OCI-LY7 (cell line): ENCODE results near the gene ARHGAP19. TPM values are rescaled to one million over a fixed set of nuclear protein-coding genes. Genes with fewer than 3 reads are reported as not detected.

Experiments
- BruUV-seq: library from RNA; stranded (reverse); fragments of 400-500 nt; replicated peaks from 2 replicates; lab custom pipeline; 2021; lab: Mats Ljungman, UMichigan
- CTCF ChIA-PET: fragments of 300-600 bp; sonication (Branson Sonifier 250); formaldehyde crosslinking; loops from one replicate; lab custom pipeline; 2022; ENCODE audit warnings: antibody characterized with exemption; ENCODE audit not compliant: unreplicated experiment; lab: Charles Lee
- POLR2A ChIA-PET: fragments of 300-600 bp; sonication (Branson Sonifier 250); formaldehyde crosslinking; loops from one replicate; lab custom pipeline; 2022; ENCODE audit warnings: antibody characterized with exemption; lab: Charles Lee
- DNase-seq: peaks from one replicate; pipeline ENCODE4 v3.0.0-alpha.2; 2015; ENCODE audit warnings: low spot score
- H2AFZ ChIP-seq: fragments of 200-600 bp; sonication (generic), shearing (Covaris generic); 2 replicates; pipeline ENCODE4 v1.6.1; 2014; ENCODE audit warnings: mild to moderate bottlenecking, antibody characterized with exemption, low read length, moderate library complexity
- H3K27ac ChIP-seq: fragments of 200-600 bp; sonication (generic); 2 replicates; pipeline ENCODE4 v1.5.1; 2014; ENCODE audit warnings: mixed run types, low read depth, mild to moderate bottlenecking, moderate library complexity, low read length, inconsistent platforms; ENCODE audit not compliant: poor library complexity, severe bottlenecking
- H3K36me3 ChIP-seq: fragments of 200-600 bp; sonication (generic); 2 replicates; pipeline ENCODE4 v1.6.1; 2014; ENCODE audit warnings: mild to moderate bottlenecking, antibody characterized with exemption, low read length, moderate library complexity, mixed read lengths; ENCODE audit not compliant: insufficient read depth
- H3K4me1 ChIP-seq: fragments of 200-600 bp; sonication (generic); 2 replicates; pipeline ENCODE4 v1.5.1; 2014; ENCODE audit warnings: mild to moderate bottlenecking, low read length; ENCODE audit not compliant: insufficient read depth, poor library complexity, severe bottlenecking
- H3K4me2 ChIP-seq: fragments of 200-600 bp; sonication (generic); 2 replicates; pipeline ENCODE4 v1.6.1; 2014; ENCODE audit warnings: mild to moderate bottlenecking, low read length
- H3K4me3 ChIP-seq: fragments of 200-600 bp; sonication (generic); 2 replicates; pipeline ENCODE4 v1.5.1; 2014; ENCODE audit warnings: mild to moderate bottlenecking, low read depth, low read length; ENCODE audit not compliant: poor library complexity, severe bottlenecking
- H3K79me2 ChIP-seq: fragments of 200-600 bp; sonication (generic); 2 replicates; pipeline ENCODE4 v1.6.1; 2016; ENCODE audit warnings: low read depth, mild to moderate bottlenecking, low read length, moderate library complexity, mixed read lengths; ENCODE audit not compliant: insufficient read depth
- H3K9me2 ChIP-seq: fragments of 200-600 bp; sonication (generic); 2 replicates; pipeline ENCODE4 v1.6.1; 2016; ENCODE audit warnings: mild to moderate bottlenecking, low read length, mixed read lengths; ENCODE audit not compliant: insufficient read depth
- H3K9me3 ChIP-seq: fragments of 200-600 bp; sonication (generic); 2 replicates; pipeline ENCODE4 v1.6.1; 2014; ENCODE audit warnings: mild to moderate bottlenecking, mixed run types, low read length, mixed read lengths
- H4K20me1 ChIP-seq: fragments of 200-600 bp; sonication (generic); 2 replicates; pipeline ENCODE4 v1.6.1; 2014; ENCODE audit warnings: mild to moderate bottlenecking, antibody characterized with exemption, low read length, moderate library complexity, mixed read lengths; ENCODE audit not compliant: insufficient read depth
- EZH2phosphoT487 ChIP-seq: fragments of 200-600 bp; sonication (generic); IDR thresholded peaks from 2 replicates; pipeline ENCODE4 v1.6.1; 2018; ENCODE audit warnings: low read depth, borderline replicate concordance, mild to moderate bottlenecking, mixed run types, antibody characterized with exemption, low read length, moderate library complexity, mixed read lengths
- intact Hi-C: fragments of 100-400 bp; cut with micrococcal nuclease; formaldehyde crosslinking; loops from one replicate; pipeline ENCODE4 v1.10.0; 2022; ENCODE audit not compliant: unreplicated experiment
- total RNA-seq, 2 experiments: library from RNA; depleted of rRNA in 1 of 2; stranded (reverse); fragments of >200 nt in 1 of 2; shearing (Covaris generic) in 1 of 2; gene quantifications; 2 replicates each; pipeline ENCODE4 v1.2.3, GENCODE V29; 2014 to 2022
- TF ChIP-seq, protein P1 (sequence below): fragments of 200-600 bp; sonication (generic); conservative IDR thresholded peaks from 2 replicates; pipeline ENCODE4 v1.5.1; 2014; ENCODE audit warnings: mild to moderate bottlenecking, antibody characterized with exemption, low read length, moderate library complexity, mixed read lengths

Gene ARHGAP19
- total RNA-seq, 2 experiments from 2014 or later = 34.1 to 60.5 TPM

DNA sequence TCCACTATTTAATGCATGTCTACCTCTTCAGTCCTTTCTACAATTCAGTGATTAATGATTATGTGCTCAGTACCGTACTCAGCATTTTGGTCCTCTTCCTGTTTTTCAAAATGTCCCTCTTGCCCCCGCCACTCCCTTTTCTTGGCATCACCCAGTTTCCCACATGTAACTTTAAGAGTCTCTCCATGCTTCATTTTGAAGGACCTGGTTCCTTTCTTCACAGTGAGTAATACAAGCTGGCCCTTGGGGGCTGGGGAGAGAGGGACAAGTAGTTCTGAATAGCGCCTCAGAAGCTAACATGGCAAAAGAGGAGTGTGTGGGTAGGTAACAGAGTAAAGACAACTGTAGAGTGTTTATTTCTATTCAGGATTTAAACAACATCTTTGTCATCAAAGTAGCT lies 72.1 kb downstream of the ARHGAP19 start:
- DNase-seq = no peak
- Histone ChIP-seq H3K4me2 (no peak overlapping the region), H3K36me3 (peaks cover 35% of the 10 kb centered on the region), H3K79me2 (no peaks in the 10 kb centered on the region), H3K4me1 (peaks cover 4% of the 10 kb centered on the region), H3K9me2 (no peaks in the 10 kb centered on the region), H3K9me3 (no peaks in the 10 kb centered on the region), H2AFZ (no peak overlapping the region), H3K27ac (no peak overlapping the region), H4K20me1 (no peaks in the 10 kb centered on the region), H3K4me3 (no peak overlapping the region)
- intact Hi-C loops = no loop called here
- POLR2A ChIA-PET = interaction anchor here (0.6 kb wide), 1 partner anchor 24 kb away, joined by 4 read pairs; no protein-coding TSS in a partner anchor
- no TSS peak for BruUV-seq
- TF ChIP-seq, protein P1, sequence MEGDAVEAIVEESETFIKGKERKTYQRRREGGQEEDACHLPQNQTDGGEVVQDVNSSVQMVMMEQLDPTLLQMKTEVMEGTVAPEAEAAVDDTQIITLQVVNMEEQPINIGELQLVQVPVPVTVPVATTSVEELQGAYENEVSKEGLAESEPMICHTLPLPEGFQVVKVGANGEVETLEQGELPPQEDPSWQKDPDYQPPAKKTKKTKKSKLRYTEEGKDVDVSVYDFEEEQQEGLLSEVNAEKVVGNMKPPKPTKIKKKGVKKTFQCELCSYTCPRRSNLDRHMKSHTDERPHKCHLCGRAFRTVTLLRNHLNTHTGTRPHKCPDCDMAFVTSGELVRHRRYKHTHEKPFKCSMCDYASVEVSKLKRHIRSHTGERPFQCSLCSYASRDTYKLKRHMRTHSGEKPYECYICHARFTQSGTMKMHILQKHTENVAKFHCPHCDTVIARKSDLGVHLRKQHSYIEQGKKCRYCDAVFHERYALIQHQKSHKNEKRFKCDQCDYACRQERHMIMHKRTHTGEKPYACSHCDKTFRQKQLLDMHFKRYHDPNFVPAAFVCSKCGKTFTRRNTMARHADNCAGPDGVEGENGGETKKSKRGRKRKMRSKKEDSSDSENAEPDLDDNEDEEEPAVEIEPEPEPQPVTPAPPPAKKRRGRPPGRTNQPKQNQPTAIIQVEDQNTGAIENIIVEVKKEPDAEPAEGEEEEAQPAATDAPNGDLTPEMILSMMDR = no peak
- no peak for TF ChIP-seq EZH2phosphoT487
- CTCF ChIA-PET = interaction anchor here (1.3 kb wide), 1 partner anchor 19 kb away, joined by 3 read pairs; no protein-coding TSS in a partner anchor

DNA sequence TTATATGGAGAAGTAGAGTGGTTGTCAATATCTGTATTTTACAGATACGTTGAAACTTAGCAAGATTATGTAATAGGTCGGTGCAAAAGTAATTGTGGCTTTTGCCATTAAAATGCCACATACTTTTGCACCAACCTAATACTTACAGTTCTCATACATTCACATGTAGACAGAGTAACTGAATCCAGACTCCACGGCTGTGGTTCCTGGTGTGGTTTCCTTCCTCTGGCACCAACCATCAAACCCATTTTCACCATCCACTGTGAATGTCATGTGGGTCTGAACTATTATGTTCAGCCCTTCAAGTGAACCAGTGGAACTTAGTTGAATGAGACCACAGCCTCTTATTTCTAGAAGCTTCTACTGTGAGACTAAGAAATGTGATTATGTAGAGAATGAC lies 75.1 kb downstream of the ARHGAP19 start:
- Histone ChIP-seq H3K36me3 (peaks cover 12% of the 10 kb centered on the region; the same call in 1 of the 2 replicates), H2AFZ (no peak overlapping the region), H3K4me2 (no peak overlapping the region), H4K20me1 (no peaks in the 10 kb centered on the region), H3K9me3 (no peaks in the 10 kb centered on the region), H3K9me2 (no peaks in the 10 kb centered on the region), H3K27ac (no peak overlapping the region), H3K79me2 (no peaks in the 10 kb centered on the region), H3K4me1 (peaks cover 4% of the 10 kb centered on the region), H3K4me3 (no peak overlapping the region)
- ChIA-PET CTCF (interaction anchor here (1.7 to 2.1 kb wide), 2 partner anchors 9 to 145 kb away, joined by 6 to 9 read pairs; no protein-coding TSS in a partner anchor), POLR2A (interaction anchor here (0.5 to 2.5 kb wide), 9 partner anchors 9 to 144 kb away, joined by 3 to 11 read pairs (median 3); no protein-coding TSS in a partner anchor)
- TF ChIP-seq EZH2phosphoT487 = no peak
- TF ChIP-seq, protein P1 = no peak
- no TSS peak for BruUV-seq
- intact Hi-C loops = no loop called here
- DNase-seq = no peak

DNA sequence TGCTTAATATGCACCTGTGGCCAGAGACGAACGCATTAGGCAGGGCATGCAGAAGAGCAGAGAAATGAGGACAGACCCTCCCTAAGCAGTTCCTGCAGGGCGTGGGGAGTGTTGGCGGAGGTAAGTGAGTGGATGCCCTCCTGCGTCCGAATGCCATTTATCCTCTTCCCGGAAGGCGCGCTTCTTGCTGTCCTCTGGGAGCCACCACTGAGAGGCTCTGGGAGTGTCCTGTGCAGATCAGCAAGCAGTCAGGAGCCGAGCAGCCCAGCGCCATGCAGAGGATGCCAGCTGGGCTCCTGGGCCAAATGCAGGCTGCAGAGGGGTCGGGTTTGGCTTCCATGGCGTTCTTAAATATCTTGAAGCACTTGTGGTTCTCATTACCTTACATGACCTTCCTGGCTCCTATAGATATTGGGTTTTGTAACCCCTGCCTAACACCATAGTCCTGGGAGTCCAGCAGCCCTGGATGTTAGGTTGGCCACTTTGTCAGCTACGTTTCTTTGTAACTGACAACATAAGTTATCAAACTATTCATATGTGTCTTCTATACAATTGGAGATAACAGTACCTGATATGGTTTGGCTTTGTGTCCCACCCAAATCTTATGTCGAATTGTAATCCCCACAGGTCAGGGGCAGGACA lies 76.7 kb downstream of the ARHGAP19 start:
- H2AFZ ChIP-seq = no peak overlapping the region
- CTCF ChIA-PET = no interaction called here
- BruUV-seq = no TSS peak
- POLR2A ChIA-PET = interaction anchor here (0.6 kb wide), 1 partner anchor 326 kb away, joined by 4 read pairs; no protein-coding TSS in a partner anchor
- no peaks in the 10 kb centered on the region for H3K9me2 ChIP-seq
- H3K4me2 ChIP-seq = no peak overlapping the region
- no peak overlapping the region for H3K27ac ChIP-seq
- no peaks in the 10 kb centered on the region for H4K20me1 ChIP-seq
- TF ChIP-seq EZH2phosphoT487 = no peak
- TF ChIP-seq, protein P1 = no peak
- intact Hi-C loops = no loop called here
- DNase-seq = no peak
- H3K4me1 ChIP-seq = peaks cover 4% of the 10 kb centered on the region
- H3K4me3 ChIP-seq = no peak overlapping the region
- H3K9me3 ChIP-seq = no peaks in the 10 kb centered on the region
- H3K79me2 ChIP-seq = no peaks in the 10 kb centered on the region
- H3K36me3 ChIP-seq = peaks cover 5% of the 10 kb centered on the region; the same call in 1 of the 2 replicates
